SU-DHL-6 (cell line): ENCODE measurements around the gene DLX5.

Experiments used
- CTCF ChIP-seq: fragments of 200-600 bp; sonication (generic); IDR thresholded peaks from one replicate; pipeline ENCODE4 v1.5.1; 2017; ENCODE audit warnings: antibody characterized with exemption, mild to moderate bottlenecking, low read length, moderate library complexity; ENCODE audit not compliant: insufficient read depth, poor library complexity, severe bottlenecking
- EZH2phosphoT487 ChIP-seq: fragments of 200-600 bp; sonication (generic), shearing (Covaris generic); conservative IDR thresholded peaks from 2 replicates; pipeline ENCODE4 v1.6.1; 2018; ENCODE audit warnings: mild to moderate bottlenecking, antibody characterized with exemption, low read length, moderate library complexity, mixed read lengths

- no peak for TF ChIP-seq CTCF
- no peak for TF ChIP-seq EZH2phosphoT487
Observed at GRCh38 chr7:97004247-97005182, 20.1 kb downstream of the DLX5 start.
